HepG2 (cell line): ENCODE results near the gene ICE1.

Experiments used
- BRD4 ChIP-seq: sonication (generic); formaldehyde crosslinking; IDR thresholded peaks from 2 replicates; pipeline ENCODE4 v1.4.0; 2020; ENCODE audit warnings: missing genetic modification reagents
- CTCF ChIP-seq: sonication (generic); formaldehyde crosslinking; IDR thresholded peaks from 2 replicates; pipeline ENCODE4 v1.5.0; 2020; ENCODE audit warnings: mild to moderate bottlenecking, missing genetic modification reagents, moderate library complexity
- EP300 ChIP-seq, 3 experiments: sonication (generic) in 1 of 3; formaldehyde crosslinking in 1 of 3; IDR thresholded peaks; 2 replicates each; pipeline versions ENCODE4 v1.5.1 to v1.6.1; 2011 to 2020; ENCODE audit warnings: low read depth in 2 of 3, low read length in 2 of 3, borderline replicate concordance in 1 of 3, improper control_type of control experiment in 1 of 3, mild to moderate bottlenecking in 1 of 3, missing genetic modification reagents in 1 of 3, moderate library complexity in 1 of 3
- ESRRA ChIP-seq: sonication (generic); formaldehyde crosslinking; IDR thresholded peaks from 2 replicates; pipeline ENCODE4 v1.5.1; 2020; ENCODE audit warnings: mild to moderate bottlenecking, low read depth, missing genetic modification reagents
- EZH2 ChIP-seq: conservative IDR thresholded peaks from 2 replicates; pipeline ENCODE4 v1.6.1; 2012; ENCODE audit warnings: mild to moderate bottlenecking, low read depth, low read length, moderate library complexity
- FOXM1 ChIP-seq: sonication (generic); formaldehyde crosslinking; IDR thresholded peaks from 2 replicates; pipeline ENCODE4 v1.5.0; 2020; ENCODE audit warnings: missing genetic modification reagents
- HOXA5 ChIP-seq: sonication (generic); formaldehyde crosslinking; IDR thresholded peaks from 2 replicates; pipeline ENCODE4 v1.4.0; 2020; ENCODE audit warnings: missing genetic modification reagents
- LRRFIP1 ChIP-seq: sonication (generic); formaldehyde crosslinking; conservative IDR thresholded peaks from 2 replicates; pipeline ENCODE4 v1.4.0; 2020; ENCODE audit warnings: missing genetic modification reagents
- NR3C1 ChIP-seq: sonication (generic); formaldehyde crosslinking; IDR thresholded peaks from 2 replicates; pipeline ENCODE4 v1.4.0; 2020; ENCODE audit warnings: missing genetic modification reagents
- POLR2A ChIP-seq, 2 experiments: IDR thresholded peaks; 2 replicates each; pipeline ENCODE4 v1.6.1; 2011; ENCODE audit warnings: low read depth in 2 of 2, low read length in 2 of 2, mild to moderate bottlenecking in 1 of 2, moderate library complexity in 1 of 2; ENCODE audit not compliant: insufficient read depth in 1 of 2
- ZNF326 ChIP-seq: sonication (generic); formaldehyde crosslinking; IDR thresholded peaks from 2 replicates; pipeline ENCODE4 v1.4.0; 2020; ENCODE audit warnings: missing genetic modification reagents, borderline replicate concordance
- ZNF660 ChIP-seq: sonication (generic); formaldehyde crosslinking; IDR thresholded peaks from 2 replicates; pipeline ENCODE4 v1.5.1; 2020; ENCODE audit warnings: mild to moderate bottlenecking, low read depth, missing genetic modification reagents, borderline replicate concordance
- ZNF709 ChIP-seq: sonication (generic); formaldehyde crosslinking; IDR thresholded peaks from 2 replicates; pipeline ENCODE4 v1.5.0; 2020; ENCODE audit warnings: mild to moderate bottlenecking, missing genetic modification reagents
- TF ChIP-seq, protein P1 (sequence below), 2 experiments: IDR thresholded peaks; 2 replicates each; pipeline ENCODE4 v1.6.1; 2011 to 2012; ENCODE audit warnings: low read length in 2 of 2, borderline replicate concordance in 1 of 2, low read depth in 1 of 2, mild to moderate bottlenecking in 1 of 2, moderate library complexity in 1 of 2

DNA sequence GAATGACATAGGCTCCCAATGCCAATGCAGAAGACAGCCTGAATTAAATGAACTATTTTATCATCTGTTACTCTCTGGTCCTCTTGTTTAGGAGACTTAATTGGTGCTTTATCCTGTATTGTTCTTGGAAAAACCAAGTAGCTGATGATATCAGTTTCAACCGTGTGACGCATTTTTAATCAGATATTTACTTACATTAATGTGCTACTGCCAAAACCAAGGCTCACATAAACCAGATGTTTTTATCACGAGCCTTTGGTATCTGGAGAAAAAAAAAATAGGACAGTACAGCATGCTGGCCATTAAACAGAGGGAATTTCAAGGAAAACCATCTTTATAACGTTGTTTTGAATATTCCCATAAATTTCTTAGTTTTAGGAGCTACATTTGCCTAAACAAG, 90.1 kb downstream of the ICE1 start:
- TF ChIP-seq FOXM1 (CRISPR knock-in tag) (no peak), ZNF326 (CRISPR knock-in tag) (no peak), ESRRA (no peak), EP300 (IDR thresholded peaks at IDR 0.05; ENCODE audit: low read depth in 2 of 2, low read length in 2 of 2) (no peak), EP300 (CRISPR knock-in tag; IDR thresholded peaks at IDR 0.05; ENCODE audit: borderline replicate concordance) (no peak), EZH2 (no peak), ZNF660 (CRISPR knock-in tag) (no peak), BRD4 (no peak), ZNF709 (CRISPR knock-in tag) (no peak), NR3C1 (CRISPR knock-in tag) (no peak), POLR2A (IDR thresholded peaks at IDR 0.05; ENCODE audit: insufficient read depth in 1 of 2, low read depth in 2 of 2, low read length in 2 of 2) (no peak), LRRFIP1 (no peak), HOXA5 (CRISPR knock-in tag) (no peak), CTCF (CRISPR knock-in tag) (no peak)
- TF ChIP-seq, protein P1, sequence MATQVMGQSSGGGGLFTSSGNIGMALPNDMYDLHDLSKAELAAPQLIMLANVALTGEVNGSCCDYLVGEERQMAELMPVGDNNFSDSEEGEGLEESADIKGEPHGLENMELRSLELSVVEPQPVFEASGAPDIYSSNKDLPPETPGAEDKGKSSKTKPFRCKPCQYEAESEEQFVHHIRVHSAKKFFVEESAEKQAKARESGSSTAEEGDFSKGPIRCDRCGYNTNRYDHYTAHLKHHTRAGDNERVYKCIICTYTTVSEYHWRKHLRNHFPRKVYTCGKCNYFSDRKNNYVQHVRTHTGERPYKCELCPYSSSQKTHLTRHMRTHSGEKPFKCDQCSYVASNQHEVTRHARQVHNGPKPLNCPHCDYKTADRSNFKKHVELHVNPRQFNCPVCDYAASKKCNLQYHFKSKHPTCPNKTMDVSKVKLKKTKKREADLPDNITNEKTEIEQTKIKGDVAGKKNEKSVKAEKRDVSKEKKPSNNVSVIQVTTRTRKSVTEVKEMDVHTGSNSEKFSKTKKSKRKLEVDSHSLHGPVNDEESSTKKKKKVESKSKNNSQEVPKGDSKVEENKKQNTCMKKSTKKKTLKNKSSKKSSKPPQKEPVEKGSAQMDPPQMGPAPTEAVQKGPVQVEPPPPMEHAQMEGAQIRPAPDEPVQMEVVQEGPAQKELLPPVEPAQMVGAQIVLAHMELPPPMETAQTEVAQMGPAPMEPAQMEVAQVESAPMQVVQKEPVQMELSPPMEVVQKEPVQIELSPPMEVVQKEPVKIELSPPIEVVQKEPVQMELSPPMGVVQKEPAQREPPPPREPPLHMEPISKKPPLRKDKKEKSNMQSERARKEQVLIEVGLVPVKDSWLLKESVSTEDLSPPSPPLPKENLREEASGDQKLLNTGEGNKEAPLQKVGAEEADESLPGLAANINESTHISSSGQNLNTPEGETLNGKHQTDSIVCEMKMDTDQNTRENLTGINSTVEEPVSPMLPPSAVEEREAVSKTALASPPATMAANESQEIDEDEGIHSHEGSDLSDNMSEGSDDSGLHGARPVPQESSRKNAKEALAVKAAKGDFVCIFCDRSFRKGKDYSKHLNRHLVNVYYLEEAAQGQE (IDR thresholded peaks at IDR 0.05; ENCODE audit: borderline replicate concordance in 1 of 2, low read depth in 1 of 2, low read length in 2 of 2), result no peak
